ENCODE data around the gene RGL1.

- no peak for TF ChIP-seq EZH2 (IDR thresholded peaks at IDR 0.05; ENCODE audit: borderline replicate concordance, low read length)
- TF ChIP-seq CTCF (IDR thresholded peaks at IDR 0.05; ENCODE audit: low read length), result no peak
These were observed 35.2 kb downstream of the RGL1 start for GRCh38 chr1:183840140-183840539.
